ENCODE measurements around the gene HSD17B4.
"Not testable (repeated sequence)": the region's sequence is repeated elsewhere in the genome, so short reads cannot be mapped to it uniquely, and the experiment has no call there.

HSD17B4 gene

GRCh38 chr5:119435436-119436132 is 16.7 kb upstream of the HSD17B4 start:
- DNase-seq = no peak

GRCh38 chr5:119437785-119438586 is 14.3 kb upstream of the HSD17B4 start:
- not testable (repeated sequence) for DNase-seq

GRCh38 chr5:119438587-119438917 is 13.7 kb upstream of the HSD17B4 start:
- DNase-seq = not testable (repeated sequence)

- DNase-seq = no peak
These were observed 13.1 kb upstream of the HSD17B4 start for GRCh38 chr5:119439140-119439631.

- DNase-seq = not testable (repeated sequence)
These were observed 12.7 kb upstream of the HSD17B4 start for GRCh38 chr5:119439632-119440031.

- not testable (repeated sequence) for DNase-seq
These were observed 7.7 kb upstream of the HSD17B4 start for GRCh38 chr5:119444643-119445042.

- DNase-seq = no peak
These were observed 6.8 kb upstream of the HSD17B4 start for GRCh38 chr5:119445544-119445943.

GRCh38 chr5:119449882-119450281 is 2.4 kb upstream of the HSD17B4 start:
- DNase-seq = no peak

GRCh38 chr5:119450627-119451026 is 1.7 kb upstream of the HSD17B4 start:
- not testable (repeated sequence) for DNase-seq

- DNase-seq = no peak
These were observed 736 bp upstream of the HSD17B4 start for GRCh38 chr5:119451561-119451960.

GRCh38 chr5:119452060-119452372 is 281 bp upstream of the HSD17B4 start:
- no peak for DNase-seq

GRCh38 chr5:119453040-119453373 is 710 bp downstream of the HSD17B4 start:
- DNase-seq = no peak

GRCh38 chr5:119454171-119454570 is 1.9 kb downstream of the HSD17B4 start:
- no peak for DNase-seq

GRCh38 chr5:119458911-119459632 is 6.8 kb downstream of the HSD17B4 start:
- DNase-seq = no peak

GRCh38 chr5:119465640-119466039 is 13.3 kb downstream of the HSD17B4 start:
- DNase-seq = no peak

GRCh38 chr5:119468286-119468685 is 16.0 kb downstream of the HSD17B4 start:
- DNase-seq = no peak

GRCh38 chr5:119470105-119470763 is 17.9 kb downstream of the HSD17B4 start:
- no peak for DNase-seq

- no peak for DNase-seq
These were observed 18.7 kb downstream of the HSD17B4 start for GRCh38 chr5:119470851-119471451.

- no peak for DNase-seq
These were observed 20.9 kb downstream of the HSD17B4 start for GRCh38 chr5:119473241-119473640.

- no peak for DNase-seq
These were observed 24.0 kb downstream of the HSD17B4 start for GRCh38 chr5:119476341-119476740.

- no peak for DNase-seq
These were observed 26.5 kb downstream of the HSD17B4 start for GRCh38 chr5:119478781-119479180.

- DNase-seq = not testable (repeated sequence)
These were observed 28.3 kb downstream of the HSD17B4 start for GRCh38 chr5:119480629-119481028.

- DNase-seq = no peak
These were observed 30.9 kb downstream of the HSD17B4 start for GRCh38 chr5:119483155-119483554.

All from left hindlimb (tissue), 1 donor.